Measurements from ENCODE around the gene DDX43.

GRCh38 chr6:73451223-73452106 is 56.8 kb downstream of the DDX43 start:
- TF ChIP-seq, protein P1, sequence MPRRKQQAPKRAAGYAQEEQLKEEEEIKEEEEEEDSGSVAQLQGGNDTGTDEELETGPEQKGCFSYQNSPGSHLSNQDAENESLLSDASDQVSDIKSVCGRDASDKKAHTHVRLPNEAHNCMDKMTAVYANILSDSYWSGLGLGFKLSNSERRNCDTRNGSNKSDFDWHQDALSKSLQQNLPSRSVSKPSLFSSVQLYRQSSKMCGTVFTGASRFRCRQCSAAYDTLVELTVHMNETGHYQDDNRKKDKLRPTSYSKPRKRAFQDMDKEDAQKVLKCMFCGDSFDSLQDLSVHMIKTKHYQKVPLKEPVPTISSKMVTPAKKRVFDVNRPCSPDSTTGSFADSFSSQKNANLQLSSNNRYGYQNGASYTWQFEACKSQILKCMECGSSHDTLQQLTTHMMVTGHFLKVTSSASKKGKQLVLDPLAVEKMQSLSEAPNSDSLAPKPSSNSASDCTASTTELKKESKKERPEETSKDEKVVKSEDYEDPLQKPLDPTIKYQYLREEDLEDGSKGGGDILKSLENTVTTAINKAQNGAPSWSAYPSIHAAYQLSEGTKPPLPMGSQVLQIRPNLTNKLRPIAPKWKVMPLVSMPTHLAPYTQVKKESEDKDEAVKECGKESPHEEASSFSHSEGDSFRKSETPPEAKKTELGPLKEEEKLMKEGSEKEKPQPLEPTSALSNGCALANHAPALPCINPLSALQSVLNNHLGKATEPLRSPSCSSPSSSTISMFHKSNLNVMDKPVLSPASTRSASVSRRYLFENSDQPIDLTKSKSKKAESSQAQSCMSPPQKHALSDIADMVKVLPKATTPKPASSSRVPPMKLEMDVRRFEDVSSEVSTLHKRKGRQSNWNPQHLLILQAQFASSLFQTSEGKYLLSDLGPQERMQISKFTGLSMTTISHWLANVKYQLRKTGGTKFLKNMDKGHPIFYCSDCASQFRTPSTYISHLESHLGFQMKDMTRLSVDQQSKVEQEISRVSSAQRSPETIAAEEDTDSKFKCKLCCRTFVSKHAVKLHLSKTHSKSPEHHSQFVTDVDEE (CRISPR knock-in tag; IDR thresholded peaks at IDR 0.05) = no peak
- TF ChIP-seq ESRRG (CRISPR knock-in tag; IDR thresholded peaks at IDR 0.05) (no peak), RARB (CRISPR knock-in tag; IDR thresholded peaks at IDR 0.05) (no peak), ZNF70 (CRISPR knock-in tag; IDR thresholded peaks at IDR 0.05) (no peak), ARNTL (CRISPR knock-in tag; IDR thresholded peaks at IDR 0.05; ENCODE audit: borderline replicate concordance, low read depth) (no peak), ZFP3 (CRISPR knock-in tag; IDR thresholded peaks at IDR 0.05) (no peak), TOX (CRISPR knock-in tag; IDR thresholded peaks at IDR 0.05; ENCODE audit: borderline replicate concordance) (no peak), OSR1 (CRISPR knock-in tag; IDR thresholded peaks at IDR 0.05) (no peak), CSRNP3 (CRISPR knock-in tag; IDR thresholded peaks at IDR 0.05) (no peak), ISL1 (CRISPR knock-in tag; IDR thresholded peaks at IDR 0.05) (no peak), ZNF565 (CRISPR knock-in tag; conservative IDR thresholded peaks at IDR 0.05; ENCODE audit: low read depth) (no peak), ZFP30 (CRISPR knock-in tag; IDR thresholded peaks at IDR 0.05) (no peak), CREB5 (CRISPR knock-in tag; IDR thresholded peaks at IDR 0.05; ENCODE audit: low read depth) (no peak), PATZ1 (CRISPR knock-in tag; IDR thresholded peaks at IDR 0.05; ENCODE audit: borderline replicate concordance) (no peak)
